Hepatocyte (in vitro differentiated cells): ENCODE data around the gene SORCS2. TPM values are rescaled to one million over a fixed set of nuclear protein-coding genes. Genes with fewer than 3 reads are reported as not detected.

Experiments
- DNase-seq: peaks from one replicate; pipeline ENCODE4 v3.0.0-alpha.2; 2016; ENCODE audit warnings: low spot score
- H2AFZ ChIP-seq: fragments of 200-600 bp; sonication (generic); 2 replicates; pipeline ENCODE4 v1.6.0; 2016; ENCODE audit warnings: antibody characterized with exemption, mild to moderate bottlenecking
- H3K27ac ChIP-seq: fragments of 200-600 bp; sonication (generic); 2 replicates; pipeline ENCODE4 v1.5.1; 2016; ENCODE audit warnings: mild to moderate bottlenecking
- H3K27me3 ChIP-seq: fragments of 200-600 bp; sonication (generic); 2 replicates; pipeline ENCODE4 v1.6.1; 2016
- H3K36me3 ChIP-seq: fragments of 200-600 bp; sonication (generic); replicated peaks from 2 replicates; pipeline ENCODE4 v1.5.1; 2016; ENCODE audit warnings: low read depth; ENCODE audit not compliant: insufficient read depth
- H3K4me1 ChIP-seq: fragments of 200-600 bp; sonication (generic); 2 replicates; pipeline ENCODE4 v1.5.1; 2016; ENCODE audit warnings: mild to moderate bottlenecking, moderate library complexity; ENCODE audit not compliant: insufficient read depth
- H3K4me2 ChIP-seq: fragments of 200-600 bp; sonication (generic); 2 replicates; pipeline ENCODE4 v1.6.0; 2016
- H3K4me3 ChIP-seq: fragments of 200-600 bp; sonication (generic); 2 replicates; pipeline ENCODE4 v1.5.1; 2016; ENCODE audit warnings: mild to moderate bottlenecking
- H3K79me2 ChIP-seq: fragments of 200-600 bp; sonication (generic); 2 replicates; pipeline ENCODE4 v1.6.0; 2017; ENCODE audit warnings: mild to moderate bottlenecking
- H3K9me2 ChIP-seq: fragments of 200-600 bp; sonication (generic); replicated peaks from 2 replicates; pipeline ENCODE4 v1.6.0; 2017; ENCODE audit warnings: mild to moderate bottlenecking; ENCODE audit not compliant: insufficient read depth
- H3K9me3 ChIP-seq: fragments of 200-600 bp; sonication (generic); 2 replicates; pipeline ENCODE4 v1.5.1; 2016; ENCODE audit warnings: low read depth, mild to moderate bottlenecking
- H4K20me1 ChIP-seq: fragments of 200-600 bp; sonication (generic); 2 replicates; pipeline ENCODE4 v1.6.0; 2016; ENCODE audit warnings: mild to moderate bottlenecking; ENCODE audit not compliant: insufficient read depth, poor library complexity, severe bottlenecking
- CTCF ChIP-seq: fragments of 200-600 bp; sonication (generic); IDR thresholded peaks from 2 replicates; pipeline ENCODE4 v1.5.1; 2016; ENCODE audit warnings: antibody characterized with exemption, mild to moderate bottlenecking; ENCODE audit not compliant: poor library complexity
- EZH2 ChIP-seq: fragments of 200-600 bp; sonication (generic); IDR thresholded peaks from 2 replicates; pipeline ENCODE4 v1.6.1; 2016; ENCODE audit warnings: antibody characterized with exemption, mild to moderate bottlenecking, borderline replicate concordance
- EZH2phosphoT487 ChIP-seq: fragments of 200-600 bp; sonication (generic); IDR thresholded peaks from one replicate; pipeline ENCODE4 v1.6.1; 2018; ENCODE audit warnings: antibody characterized with exemption, mild to moderate bottlenecking, low read depth, moderate library complexity; ENCODE audit not compliant: unreplicated experiment, severe bottlenecking
- WGBS: methylation state at CpG from one replicate; pipeline ENCODE4 v1.1.6; 2016; ENCODE audit warnings: low lambda C conversion rate; ENCODE audit errors: missing lambda C conversion rate; 5-methylcytosine and 5-hydroxymethylcytosine counted together
- polyA plus RNA-seq: library from polyadenylated mRNA; unstranded; fragments of >200 nt; fragmentation: Nextera tagmentation; extraction: Ambion mirVana; gene quantifications from 2 replicates; pipeline ENCODE4 v1.2.1, GENCODE V29; 2016
- total RNA-seq: library from RNA; depleted of rRNA; stranded (reverse); fragments of >200 nt; gene quantifications from 2 replicates; pipeline ENCODE4 v1.2.3, GENCODE V29; 2014

The SORCS2 gene
- total and polyA plus RNA-seq, 2 experiments from 2014 or later = 1.6 to 4.8 TPM

GRCh38 chr4:7608046-7608445, 415.7 kb downstream of the SORCS2 start:
- DNase-seq = peak; percentile 39
- H3K9me2 ChIP-seq = no peaks in the 10 kb centered on the region
- H3K36me3 ChIP-seq = no peaks in the 10 kb centered on the region
- no peak overlapping the region for H3K4me3 ChIP-seq
- H3K27me3 ChIP-seq = no peaks in the 10 kb centered on the region
- peaks cover 8% of the 10 kb centered on the region for H3K4me1 ChIP-seq
- no peaks in the 10 kb centered on the region for H3K9me3 ChIP-seq
- no peak overlapping the region for H2AFZ ChIP-seq
- H4K20me1 ChIP-seq = no peaks in the 10 kb centered on the region
- TF ChIP-seq EZH2phosphoT487 (no peak), CTCF (no peak), EZH2 (no peak)
- 89% methylated on average over 7 of the region's 7 CpGs for WGBS
- no peaks in the 10 kb centered on the region for H3K79me2 ChIP-seq
- no peak overlapping the region for H3K4me2 ChIP-seq
- H3K27ac ChIP-seq = no peak overlapping the region

DNA sequence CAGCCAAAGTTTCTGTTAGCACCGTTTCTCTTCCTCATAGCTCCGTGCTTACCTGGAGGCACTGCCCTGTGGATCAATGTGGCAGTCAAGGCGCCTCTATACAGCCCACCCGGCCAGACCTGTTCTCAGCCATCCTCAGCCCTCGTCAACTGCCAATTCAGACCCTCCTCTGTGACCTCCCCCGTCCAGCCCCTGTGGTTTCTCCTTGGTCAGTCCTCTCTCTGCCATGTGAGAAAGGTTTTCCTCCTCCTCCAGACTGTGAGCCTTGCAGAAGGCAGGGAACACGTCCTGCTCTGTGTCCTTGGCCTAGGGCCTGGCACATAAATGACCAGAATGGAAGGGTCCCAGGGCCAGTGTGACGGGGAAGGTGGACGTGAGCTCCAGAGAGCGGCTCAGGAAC, 417.0 kb downstream of the SORCS2 start:
- 82% methylated on average over 10 of the region's 10 CpGs for WGBS
- Histone ChIP-seq H3K9me3 (no peaks in the 10 kb centered on the region), H3K4me2 (no peak overlapping the region), H3K27ac (peak overlapping the region; percentile 27), H3K4me3 (no peak overlapping the region), H2AFZ (no peak overlapping the region), H3K4me1 (peaks cover 8% of the 10 kb centered on the region), H3K27me3 (no peaks in the 10 kb centered on the region), H3K36me3 (no peaks in the 10 kb centered on the region), H4K20me1 (no peaks in the 10 kb centered on the region), H3K9me2 (no peaks in the 10 kb centered on the region), H3K79me2 (no peaks in the 10 kb centered on the region)
- no peak for TF ChIP-seq EZH2phosphoT487
- no peak for TF ChIP-seq EZH2
- TF ChIP-seq CTCF = no peak
- no peak for DNase-seq

- Histone ChIP-seq H3K27me3 (no peaks in the 10 kb centered on the region), H2AFZ (no peak overlapping the region), H3K27ac (no peak overlapping the region), H3K9me2 (no peaks in the 10 kb centered on the region), H4K20me1 (no peaks in the 10 kb centered on the region), H3K4me3 (no peak overlapping the region), H3K79me2 (no peaks in the 10 kb centered on the region), H3K4me1 (peaks cover 8% of the 10 kb centered on the region), H3K36me3 (no peaks in the 10 kb centered on the region), H3K9me3 (no peaks in the 10 kb centered on the region), H3K4me2 (no peak overlapping the region)
- no peak for TF ChIP-seq EZH2
- no peak for TF ChIP-seq CTCF
- no peak for TF ChIP-seq EZH2phosphoT487
- peak; percentile 59 for DNase-seq
- 74% methylated on average over 17 of the region's 17 CpGs for WGBS
Observed at GRCh38 chr4:7610022-7610670, 417.8 kb downstream of the SORCS2 start.

DNA sequence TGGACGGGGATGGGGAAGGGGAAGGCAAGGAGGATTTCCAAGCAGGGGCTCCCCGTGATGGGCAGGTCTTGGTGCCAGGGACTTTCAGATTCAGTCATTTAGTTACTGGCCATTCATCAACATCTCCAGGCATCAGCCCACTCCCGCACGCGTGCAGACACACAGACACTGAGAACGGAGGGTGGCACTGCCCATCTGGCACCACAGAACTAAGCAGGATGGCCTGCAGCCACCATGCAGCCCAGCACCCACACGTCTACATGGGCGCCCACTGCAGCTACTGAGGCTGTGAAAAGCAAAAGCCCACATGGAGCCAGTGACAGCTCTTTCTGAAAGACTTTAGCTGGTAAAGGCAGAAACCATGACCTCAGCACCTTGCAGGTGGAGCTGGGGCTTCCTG, 418.5 kb downstream of the SORCS2 start:
- Histone ChIP-seq H3K79me2 (no peaks in the 10 kb centered on the region), H3K27ac (no peak overlapping the region), H3K4me2 (no peak overlapping the region), H3K4me1 (peaks cover 8% of the 10 kb centered on the region), H2AFZ (no peak overlapping the region), H3K27me3 (no peaks in the 10 kb centered on the region), H3K9me3 (no peaks in the 10 kb centered on the region), H3K36me3 (no peaks in the 10 kb centered on the region), H3K9me2 (no peaks in the 10 kb centered on the region), H4K20me1 (no peaks in the 10 kb centered on the region), H3K4me3 (no peak overlapping the region)
- WGBS = 98% methylated on average over 8 of the region's 8 CpGs
- no peak for DNase-seq
- no peak for TF ChIP-seq CTCF
